SK-N-MC (cell line): ENCODE results near the gene SLC9A9.

Source experiments
- EZH2 ChIP-seq: fragments of 200-600 bp; sonication (generic); IDR thresholded peaks from one replicate; pipeline ENCODE4 v1.6.1; 2017; ENCODE audit warnings: antibody characterized with exemption
- POLR2AphosphoS5 ChIP-seq: IDR thresholded peaks from 2 replicates; pipeline ENCODE4 v1.6.1; 2012; ENCODE audit warnings: mild to moderate bottlenecking, low read depth, low read length, borderline replicate concordance

DNA sequence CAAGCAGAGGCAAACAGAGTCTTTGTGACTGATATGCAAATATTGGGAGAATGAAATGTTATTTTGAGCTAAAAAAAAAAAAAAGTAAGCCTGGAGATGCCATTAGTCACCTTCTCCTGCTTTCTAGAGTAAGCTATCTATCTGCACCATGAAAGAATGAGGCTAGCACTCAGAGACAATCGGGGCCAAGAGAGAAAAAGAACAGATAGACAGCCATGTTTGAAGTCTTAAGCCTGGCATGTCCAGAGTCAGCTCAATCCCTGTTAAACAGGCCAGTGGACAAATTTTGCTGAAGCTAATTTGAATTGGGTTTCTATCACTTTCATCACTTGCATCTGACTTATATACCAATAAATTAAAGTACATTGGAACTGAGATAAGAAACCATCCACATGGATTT lies 204.4 kb downstream of the SLC9A9 start:
- no peak for TF ChIP-seq POLR2AphosphoS5
- TF ChIP-seq EZH2, result no peak
